Vagina (tissue), 2 donors: ENCODE results near the gene SFI1. TPM values are rescaled to one million over a fixed set of nuclear protein-coding genes. Genes with fewer than 3 reads are reported as not detected.

Experiments used
- DNase-seq, 2 donors: peaks; one replicate each; pipeline ENCODE4 v3.0.0-alpha.2; 2017; ENCODE audit errors: extremely low spot score in 2 of 2
- H3K27ac ChIP-seq: fragments of 200-600 bp; sonication (generic); one replicate; pipeline ENCODE4 v1.5.1; 2019
- H3K27me3 ChIP-seq: fragments of 200-600 bp; sonication (generic); one replicate; pipeline ENCODE4 v1.5.1; 2019
- H3K36me3 ChIP-seq, 2 donors: fragments of 200-600 bp; sonication (generic); one replicate each; pipeline ENCODE4 v1.5.1; 2017 to 2019
- H3K4me1 ChIP-seq: fragments of 200-600 bp; sonication (generic); one replicate; pipeline ENCODE4 v1.5.1; 2019
- H3K4me3 ChIP-seq, 2 donors: fragments of 200-600 bp; sonication (generic); 1 replicate in 1 of 2; 2 replicates in 1 of 2; pipeline ENCODE4 v1.5.1; 2016 to 2019
- H3K9me3 ChIP-seq: fragments of 200-600 bp; sonication (generic); one replicate; pipeline ENCODE4 v1.5.1; 2019
- POLR2A ChIP-seq, 2 donors: fragments of 450-650 bp; IDR thresholded peaks; one replicate each; pipeline ENCODE4 v1.6.1; 2017; ENCODE audit warnings: antibody characterized with exemption in 2 of 2, mild to moderate bottlenecking in 2 of 2, moderate library complexity in 2 of 2
- POLR2AphosphoS5 ChIP-seq, 2 donors: sonication (generic); formaldehyde crosslinking; IDR thresholded peaks; one replicate each; pipeline ENCODE4 v1.9.0; 2017; ENCODE audit warnings: antibody characterized with exemption in 2 of 2, mild to moderate bottlenecking in 2 of 2, low read depth in 1 of 2; ENCODE audit not compliant: insufficient read depth in 1 of 2
- intact Hi-C: fragments of 100-400 bp; cut with DNase I; formaldehyde crosslinking; loops from one replicate; pipeline ENCODE4 v1.15.1; 2023
- total RNA-seq: library from RNA; depleted of rRNA; stranded (reverse); fragments of >200 nt; gene quantifications from one replicate; pipeline ENCODE4 v1.2.3, GENCODE V29; 2016
- TF ChIP-seq, protein P1 (sequence below), 3 experiments: fragments of 450-650 bp in 2 of 3; fragments of 200-600 bp in 1 of 3; sonication (generic) in 1 of 3; IDR thresholded peaks; one replicate each; pipeline ENCODE4 v1.5.1; 2017 to 2019; ENCODE audit warnings: antibody characterized with exemption in 3 of 3, mild to moderate bottlenecking in 2 of 3, moderate library complexity in 2 of 3

The SFI1 gene
- total RNA-seq, 1 donor from 2014 or later, result 33.6 TPM

DNA sequence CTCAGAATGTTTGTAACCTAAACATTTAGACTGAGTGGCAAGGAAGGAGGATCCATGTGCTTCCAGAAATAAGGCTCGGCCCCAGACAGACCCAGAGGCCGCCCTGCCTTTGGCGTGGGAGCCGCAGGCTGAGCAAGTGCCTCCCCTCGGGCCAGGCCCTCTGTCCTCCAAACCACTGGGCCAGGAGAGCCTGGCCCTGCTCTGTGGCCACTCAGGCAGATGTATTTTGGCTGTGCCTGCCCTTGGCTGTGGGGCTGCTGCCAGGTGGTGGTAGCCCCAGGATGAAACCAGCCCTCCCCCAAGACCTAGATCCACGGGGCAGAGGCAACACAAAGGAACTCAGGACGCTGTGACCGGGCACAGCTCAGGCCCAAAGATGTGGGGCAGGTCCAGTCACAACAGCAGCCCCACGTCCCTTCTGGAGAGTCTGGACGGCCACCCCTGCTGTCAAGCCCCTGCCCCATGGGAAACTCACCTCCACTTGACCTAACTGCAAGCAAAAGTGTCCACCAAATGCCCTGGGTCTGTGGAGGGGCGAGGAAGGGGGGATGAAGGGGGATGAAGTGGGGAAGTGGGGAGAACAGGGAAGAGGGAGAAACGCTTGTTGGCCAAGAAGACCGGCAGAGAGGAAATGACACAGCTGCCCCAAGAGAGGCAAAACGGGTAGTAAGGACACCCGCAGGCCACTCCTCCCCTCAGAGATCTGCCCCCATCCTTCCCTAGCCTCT lies 141.7 kb downstream of the SFI1 start:
- Histone ChIP-seq H3K27me3 (no peaks in the 10 kb centered on the region), H3K36me3 (peaks cover 0 to 4% of the 10 kb centered on the region in 2 donors), H3K27ac (peak overlapping the region; percentile 33), H3K4me3 (peak overlapping the region in 1 of 2 donors; percentile 6), H3K4me1 (peaks cover 32% of the 10 kb centered on the region), H3K9me3 (no peaks in the 10 kb centered on the region)
- intact Hi-C loops, result no loop called here
- TF ChIP-seq POLR2AphosphoS5 (IDR thresholded peaks at IDR 0.05; ENCODE audit: insufficient read depth in 1 of 2, low read depth in 1 of 2) (no peak), POLR2A (IDR thresholded peaks at IDR 0.05) (no peak)
- TF ChIP-seq, protein P1, sequence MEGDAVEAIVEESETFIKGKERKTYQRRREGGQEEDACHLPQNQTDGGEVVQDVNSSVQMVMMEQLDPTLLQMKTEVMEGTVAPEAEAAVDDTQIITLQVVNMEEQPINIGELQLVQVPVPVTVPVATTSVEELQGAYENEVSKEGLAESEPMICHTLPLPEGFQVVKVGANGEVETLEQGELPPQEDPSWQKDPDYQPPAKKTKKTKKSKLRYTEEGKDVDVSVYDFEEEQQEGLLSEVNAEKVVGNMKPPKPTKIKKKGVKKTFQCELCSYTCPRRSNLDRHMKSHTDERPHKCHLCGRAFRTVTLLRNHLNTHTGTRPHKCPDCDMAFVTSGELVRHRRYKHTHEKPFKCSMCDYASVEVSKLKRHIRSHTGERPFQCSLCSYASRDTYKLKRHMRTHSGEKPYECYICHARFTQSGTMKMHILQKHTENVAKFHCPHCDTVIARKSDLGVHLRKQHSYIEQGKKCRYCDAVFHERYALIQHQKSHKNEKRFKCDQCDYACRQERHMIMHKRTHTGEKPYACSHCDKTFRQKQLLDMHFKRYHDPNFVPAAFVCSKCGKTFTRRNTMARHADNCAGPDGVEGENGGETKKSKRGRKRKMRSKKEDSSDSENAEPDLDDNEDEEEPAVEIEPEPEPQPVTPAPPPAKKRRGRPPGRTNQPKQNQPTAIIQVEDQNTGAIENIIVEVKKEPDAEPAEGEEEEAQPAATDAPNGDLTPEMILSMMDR (IDR thresholded peaks at IDR 0.05), result no peak
- DNase-seq, result no peak

DNA sequence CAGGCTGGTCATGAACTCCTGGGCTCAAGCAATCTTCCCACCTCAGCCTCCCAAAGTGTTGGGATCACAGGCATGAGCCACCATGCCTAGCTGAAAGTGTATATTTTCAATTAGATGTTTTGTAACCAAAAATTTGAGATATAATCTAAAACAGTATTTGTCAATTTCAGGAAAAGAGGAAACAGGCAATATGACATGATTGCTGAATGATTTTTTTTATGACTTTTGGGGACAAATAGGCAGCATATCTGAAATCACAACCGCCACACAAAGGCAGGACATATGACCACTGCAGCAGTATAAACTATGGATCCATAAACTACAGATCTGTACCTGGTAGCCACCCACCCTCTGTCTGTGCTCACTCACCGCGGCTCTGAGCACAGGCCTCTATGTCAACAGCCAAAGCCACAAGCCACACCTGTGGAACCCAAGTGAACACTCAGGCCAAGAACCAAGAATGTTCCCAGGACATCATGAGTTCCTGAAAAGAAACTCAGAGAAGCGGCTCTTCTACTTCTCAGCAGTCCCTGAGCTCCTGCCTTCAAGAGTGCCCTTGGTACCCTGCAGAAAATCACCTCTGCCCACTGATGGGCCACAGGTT lies 143.2 kb downstream of the SFI1 start:
- Histone ChIP-seq H3K27me3 (no peaks in the 10 kb centered on the region), H3K27ac (no peak overlapping the region), H3K4me1 (peaks cover 23% of the 10 kb centered on the region), H3K9me3 (no peaks in the 10 kb centered on the region), H3K4me3 (no peak overlapping the region), H3K36me3 (peaks cover 0 to 7% of the 10 kb centered on the region in 2 donors)
- TF ChIP-seq POLR2AphosphoS5 (IDR thresholded peaks at IDR 0.05; ENCODE audit: insufficient read depth in 1 of 2, low read depth in 1 of 2) (no peak), POLR2A (IDR thresholded peaks at IDR 0.05) (no peak)
- TF ChIP-seq, protein P1 (IDR thresholded peaks at IDR 0.05), result no peak
- intact Hi-C loops, result loop anchor here (10.0 kb wide), 1 partner anchor 1615 kb away; no protein-coding TSS in a partner anchor
- DNase-seq, result no peak

DNA sequence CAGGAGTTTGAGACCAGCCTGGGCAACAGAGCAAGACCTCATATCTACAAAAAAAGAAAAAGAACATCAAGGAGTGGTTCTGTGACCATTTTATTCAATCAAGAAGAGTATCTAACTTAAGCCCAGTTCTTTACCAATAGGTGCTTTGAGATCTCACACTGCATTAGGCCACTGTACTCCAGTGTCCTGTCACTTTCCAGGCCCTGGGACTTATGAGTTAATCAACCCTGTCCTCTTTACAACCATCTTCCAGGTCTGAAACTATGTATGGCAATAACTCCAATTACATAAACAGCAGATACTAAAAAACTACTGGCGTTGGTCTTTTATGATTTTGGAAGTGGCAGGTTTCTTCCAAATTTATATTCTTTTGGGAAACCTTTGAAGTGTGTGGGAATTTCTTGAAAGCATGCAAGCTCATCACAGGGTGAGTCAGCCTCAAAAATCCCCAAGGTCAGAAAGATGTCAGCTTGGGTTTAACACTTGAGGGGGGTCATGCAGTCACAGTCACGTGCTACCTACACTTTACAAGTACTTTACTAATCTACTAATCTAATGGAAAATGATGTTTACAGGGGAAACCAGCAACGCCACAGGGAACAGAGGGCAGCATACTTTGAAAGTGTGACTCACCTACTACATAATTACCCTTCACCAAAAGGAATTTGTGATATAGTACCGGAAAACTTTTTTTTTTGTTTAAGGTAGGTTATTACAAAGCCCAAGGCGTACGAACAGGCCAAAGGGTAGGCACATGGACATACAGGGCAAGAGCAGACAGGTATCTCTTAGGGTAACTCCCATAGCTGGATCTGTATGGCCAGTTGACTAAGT lies 150.1 kb downstream of the SFI1 start:
- TF ChIP-seq, protein P1 (IDR thresholded peaks at IDR 0.05), result no peak
- TF ChIP-seq POLR2AphosphoS5 (IDR thresholded peaks at IDR 0.05; ENCODE audit: insufficient read depth in 1 of 2, low read depth in 1 of 2) (no peak), POLR2A (IDR thresholded peaks at IDR 0.05) (no peak)
- Histone ChIP-seq H3K36me3 (peaks cover 0 to 37% of the 10 kb centered on the region in 2 donors), H3K9me3 (no peaks in the 10 kb centered on the region), H3K27me3 (no peaks in the 10 kb centered on the region), H3K4me3 (no peak overlapping the region), H3K27ac (no peak overlapping the region), H3K4me1 (no peaks in the 10 kb centered on the region)
- DNase-seq, result no peak
- intact Hi-C loops, result loop anchor here (10.0 kb wide), 1 partner anchor 1622 kb away; no protein-coding TSS in a partner anchor

DNA sequence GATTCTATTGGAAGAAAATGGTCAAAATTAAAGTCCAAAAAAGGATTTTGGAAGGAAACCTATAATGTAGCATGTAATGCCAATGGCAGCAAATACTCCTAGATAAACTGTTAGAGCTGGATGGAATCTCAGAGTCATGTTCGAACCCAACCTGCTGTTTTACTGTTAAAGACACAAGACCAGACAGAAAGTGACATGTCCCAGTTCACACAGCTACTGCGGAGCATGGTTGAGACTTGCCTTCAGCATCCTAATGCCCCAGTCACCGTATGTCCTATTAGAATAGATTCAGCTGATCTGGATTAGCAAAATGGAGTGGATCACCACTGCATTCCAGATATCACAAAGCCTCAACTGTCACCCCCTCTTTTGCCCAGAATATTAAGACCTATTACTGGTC lies 150.7 kb downstream of the SFI1 start:
- Histone ChIP-seq H3K36me3 (peaks cover 0 to 37% of the 10 kb centered on the region in 2 donors), H3K9me3 (no peaks in the 10 kb centered on the region), H3K4me3 (no peak overlapping the region), H3K27me3 (no peaks in the 10 kb centered on the region), H3K4me1 (no peaks in the 10 kb centered on the region), H3K27ac (no peak overlapping the region)
- intact Hi-C loops, result loop anchor here (10.0 kb wide), 1 partner anchor 1622 kb away; no protein-coding TSS in a partner anchor
- TF ChIP-seq, protein P1 (IDR thresholded peaks at IDR 0.05), result no peak
- TF ChIP-seq POLR2AphosphoS5 (IDR thresholded peaks at IDR 0.05; ENCODE audit: insufficient read depth in 1 of 2, low read depth in 1 of 2), result no peak
- no peak for DNase-seq
